Stimulated activated CD4-positive, alpha-beta T cell treated with anti-CD3 and anti-CD28 coated beads, TNF-alpha, amount 100 ng/mL, for 1 hour (primary cell): ENCODE results near the gene PSG1.
"Not testable (repeated sequence)": the region's sequence is repeated elsewhere in the genome, so short reads cannot be mapped to it uniquely, and the experiment has no call there.

Experiments used
- DNase-seq, 3 donors: peaks; one replicate each; pipeline ENCODE4 v3.0.0-alpha.2; 2020; ENCODE audit warnings: low read depth in 3 of 3, low spot score in 1 of 3

Gene PSG1

DNA sequence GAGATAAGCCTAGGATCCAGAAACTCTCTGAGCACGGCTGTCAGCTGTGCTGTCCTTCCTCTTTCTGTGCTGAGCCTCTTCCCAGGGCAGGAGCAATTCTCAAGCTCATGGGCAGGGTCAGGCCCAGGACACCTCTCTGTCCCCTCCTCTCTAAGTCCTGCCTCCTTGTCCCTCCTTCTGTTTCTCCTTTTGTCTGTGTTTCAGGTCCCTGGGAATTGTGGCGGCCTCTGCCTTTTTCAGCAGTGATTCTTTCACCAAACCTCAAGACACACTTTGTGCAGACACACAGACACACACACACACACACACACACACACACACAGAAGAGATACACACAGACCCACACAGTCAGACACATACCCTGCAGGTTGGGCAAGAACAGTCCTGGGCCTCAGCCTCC is at the start of gene PSG1:
Gene PSG1, minus strand, starts transcription at position 101 of the 400 bp plus-strand sequence. CDS start 132 bp downstream, outside the sequence.
- no peak for DNase-seq

- DNase-seq = no peak
Observed at GRCh38 chr19:42928896-42929295, 49.4 kb upstream of the PSG1 start.

GRCh38 chr19:42926781-42927180 is 47.3 kb upstream of the PSG1 start:
- DNase-seq = no peak

GRCh38 chr19:42923106-42923505 is 43.6 kb upstream of the PSG1 start:
- not testable (repeated sequence) for DNase-seq

DNA sequence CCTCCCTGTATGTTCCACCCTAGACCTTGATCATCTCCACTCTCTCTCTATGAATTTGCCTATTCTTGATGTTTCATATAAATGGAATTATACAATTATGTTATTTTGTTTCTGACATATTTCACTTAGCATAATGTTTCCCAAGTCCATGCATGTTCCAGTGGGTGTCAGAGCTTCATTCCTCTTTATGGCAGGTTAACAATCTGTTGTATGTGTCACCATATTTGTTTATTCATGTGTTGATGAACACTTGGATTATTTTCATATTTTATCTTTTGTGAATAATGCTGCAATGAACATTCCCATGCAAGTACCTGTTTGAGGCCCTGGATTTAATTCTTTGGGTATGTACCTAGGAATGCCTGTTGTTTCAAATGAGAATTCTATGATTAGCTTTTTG is 41.5 kb upstream of the PSG1 start:
- not testable (repeated sequence) for DNase-seq

DNA sequence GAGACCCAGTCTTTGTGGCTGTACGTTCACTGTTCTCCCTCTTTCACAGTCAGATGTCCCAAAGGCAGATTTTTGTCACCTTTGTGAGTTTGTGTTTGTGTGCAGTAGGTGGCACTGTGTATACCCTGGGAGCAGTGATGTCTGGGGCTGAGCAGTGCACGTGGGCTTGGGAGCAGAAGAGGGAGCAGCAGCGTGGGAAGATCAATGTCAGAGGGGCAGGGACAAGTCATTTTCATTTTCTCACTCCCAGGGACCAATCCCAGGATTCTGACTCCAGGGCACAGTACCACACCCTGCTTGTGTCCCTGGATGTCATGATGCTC is 40.2 kb upstream of the PSG1 start:
- DNase-seq = no peak

- not testable (repeated sequence) for DNase-seq
Observed at GRCh38 chr19:42919070-42919756, 39.7 kb upstream of the PSG1 start.

DNA sequence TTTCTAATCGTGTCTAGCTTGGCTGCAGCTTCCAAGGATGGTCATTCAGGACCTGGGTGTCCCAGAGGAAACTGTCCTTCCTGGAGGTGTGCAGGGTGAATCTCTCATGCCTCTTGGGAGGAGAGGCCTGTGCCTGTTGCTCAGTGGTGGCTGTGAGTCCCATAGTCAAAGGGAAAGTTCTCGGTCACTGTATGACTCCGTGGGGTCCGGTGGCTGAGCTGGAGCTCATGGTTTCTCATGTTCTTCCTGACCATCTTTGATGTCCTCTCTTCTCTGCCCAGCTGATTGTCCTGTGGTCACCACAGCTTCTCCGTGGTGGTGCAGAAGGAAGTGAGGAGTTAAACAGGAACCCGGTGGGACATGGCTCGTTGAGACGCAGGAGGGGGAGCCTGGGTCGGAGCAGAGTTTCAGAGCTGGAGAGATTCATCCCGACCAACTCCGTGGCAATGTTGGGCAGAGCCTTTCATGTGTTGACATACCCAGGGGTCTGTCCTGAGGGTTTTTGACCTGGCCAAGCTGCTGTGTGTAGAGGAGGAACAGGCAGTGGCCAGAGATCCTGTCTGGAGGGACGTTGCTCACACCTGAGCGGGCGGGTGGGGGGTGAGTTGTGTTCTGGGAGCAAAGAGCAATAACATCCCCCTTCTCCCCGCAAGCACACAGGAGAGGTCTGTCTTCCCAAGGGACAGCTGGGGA is 39.0 kb upstream of the PSG1 start:
- not testable (repeated sequence) for DNase-seq

- DNase-seq = not testable (repeated sequence)
Observed at GRCh38 chr19:42917634-42918033, 38.1 kb upstream of the PSG1 start, which contains the start of gene PSG6. TSS of gene PSG6 (minus strand) at chr19:42917894. CDS start at chr19:42917792, 102 bp downstream.

DNA sequence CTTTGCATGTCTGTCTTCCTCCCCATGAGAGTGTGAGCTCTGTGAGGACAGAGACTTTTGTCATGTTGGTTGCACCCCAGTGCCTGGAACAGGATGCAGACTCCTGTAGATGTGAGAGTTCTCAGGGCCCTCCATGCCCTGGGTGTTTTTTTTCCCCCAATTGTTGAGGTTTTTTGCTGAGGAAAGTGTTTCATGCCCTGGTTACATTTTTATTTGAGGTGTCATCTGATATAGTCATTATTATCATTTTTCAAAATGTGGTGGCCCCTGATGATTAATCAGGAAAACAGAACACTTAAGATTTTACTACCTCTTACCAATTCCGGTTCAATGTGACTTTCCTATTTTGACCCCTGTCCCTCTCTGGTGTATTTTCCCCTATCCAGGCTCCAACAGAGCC is 37.4 kb upstream of the PSG1 start:
- DNase-seq = not testable (repeated sequence)

GRCh38 chr19:42913516-42913915 is 34.0 kb upstream of the PSG1 start:
- DNase-seq = not testable (repeated sequence)

GRCh38 chr19:42912941-42913340 is 33.4 kb upstream of the PSG1 start:
- not testable (repeated sequence) for DNase-seq

- DNase-seq = not testable (repeated sequence)
Observed at GRCh38 chr19:42911731-42912130, 32.2 kb upstream of the PSG1 start.

DNA sequence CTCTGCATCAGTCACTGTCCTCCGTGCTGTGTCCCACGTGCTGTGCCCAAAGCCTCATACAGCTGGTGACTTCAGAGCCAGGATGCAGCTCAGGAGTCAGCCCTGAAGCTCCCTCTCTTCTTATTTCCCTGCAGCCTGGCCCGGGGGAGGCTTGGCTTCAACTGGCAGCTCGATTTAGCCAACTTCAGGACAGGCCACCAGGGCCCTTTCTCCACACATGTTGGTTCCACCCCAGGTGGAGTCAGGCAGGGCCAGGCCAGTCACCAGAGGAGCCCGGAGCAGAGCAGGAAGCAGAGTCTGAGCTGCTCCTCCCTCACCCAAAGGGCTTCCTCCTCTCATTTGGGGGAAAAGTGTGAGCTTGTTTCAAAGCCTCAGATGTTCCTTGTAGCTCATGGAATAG is 26.6 kb upstream of the PSG1 start:
- not testable (repeated sequence) for DNase-seq

- not testable (repeated sequence) for DNase-seq
Observed at GRCh38 chr19:42900561-42900960, 21.0 kb upstream of the PSG1 start.

DNA sequence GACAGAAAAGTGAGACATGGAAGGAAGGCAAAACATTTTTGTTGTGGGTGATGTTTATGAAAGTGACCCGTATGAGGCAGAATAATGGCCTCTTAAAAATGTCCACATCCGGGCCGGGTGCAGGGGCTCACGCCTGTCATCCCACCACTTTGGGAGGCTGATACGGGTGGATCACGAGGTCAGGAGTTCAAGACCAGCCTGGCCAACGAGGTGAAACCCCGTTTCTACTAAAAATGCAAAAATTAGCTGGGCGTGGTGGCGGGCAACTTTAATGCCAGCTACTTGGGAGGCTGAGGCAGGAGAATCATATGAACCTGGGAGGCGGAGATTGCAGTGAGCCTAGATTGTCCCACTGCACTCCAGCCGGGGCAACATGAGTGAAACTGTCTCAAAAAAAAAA is 20.2 kb upstream of the PSG1 start:
- not testable (repeated sequence) for DNase-seq

DNA sequence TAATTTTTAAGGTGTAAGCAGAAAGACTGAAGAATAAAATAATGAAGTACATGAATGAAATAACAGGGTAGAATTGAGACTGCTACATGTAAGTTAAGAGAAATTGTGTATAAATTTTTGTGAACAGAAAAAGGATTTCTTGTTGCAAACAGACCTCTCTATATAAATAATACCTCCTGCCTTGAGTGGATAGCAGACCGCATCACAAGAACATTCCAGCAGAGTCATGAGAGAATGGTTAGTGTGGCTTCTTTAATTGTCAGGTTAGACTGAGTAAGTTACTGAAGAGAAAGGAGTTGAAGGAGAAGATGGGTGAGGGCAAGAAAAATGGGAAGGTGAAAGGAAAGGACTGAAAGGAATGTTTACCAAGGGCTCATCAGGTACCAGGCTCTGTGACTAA is 19.6 kb upstream of the PSG1 start:
- not testable (repeated sequence) for DNase-seq

GRCh38 chr19:42898656-42899055 is 19.1 kb upstream of the PSG1 start:
- not testable (repeated sequence) for DNase-seq

GRCh38 chr19:42897729-42898128 is 18.2 kb upstream of the PSG1 start:
- not testable (repeated sequence) for DNase-seq

- DNase-seq = not testable (repeated sequence)
Observed at GRCh38 chr19:42890446-42890845, 10.9 kb upstream of the PSG1 start.

DNA sequence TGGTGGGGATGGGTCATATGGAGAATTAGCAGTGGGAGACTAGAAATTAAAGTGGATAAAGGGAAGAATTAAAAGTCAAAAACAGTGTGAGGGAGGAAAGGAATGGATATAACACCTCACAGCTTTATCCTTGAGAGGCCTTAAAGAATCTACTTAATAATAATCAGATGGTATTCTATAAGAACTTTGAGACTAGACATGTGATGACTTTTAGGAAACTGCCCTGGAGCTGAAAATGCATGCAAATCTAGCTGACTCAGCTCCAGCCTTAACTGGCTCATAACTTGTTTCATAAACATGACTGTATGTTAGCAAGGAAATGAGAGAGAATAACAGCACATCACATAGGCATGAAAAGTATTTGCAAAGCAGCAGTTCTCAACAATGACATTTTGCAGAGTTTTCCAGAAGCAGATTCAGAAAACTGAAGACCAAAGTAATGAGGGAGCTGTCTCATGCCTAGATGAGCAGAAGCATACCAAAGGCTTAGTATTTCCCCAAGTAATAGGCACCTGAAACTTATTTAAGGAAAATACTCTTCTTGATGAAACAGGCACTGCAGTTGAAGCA is 8.4 kb upstream of the PSG1 start:
- DNase-seq = not testable (repeated sequence)

GRCh38 chr19:42882730-42883129 is 3.2 kb upstream of the PSG1 start:
- not testable (repeated sequence) for DNase-seq
